ENCODE measurements around the gene MRM1. TPM values are rescaled to one million over a fixed set of nuclear protein-coding genes. Genes with fewer than 3 reads are reported as not detected.

The MRM1 gene
- total and polyA plus RNA-seq, 7 donors: 2.8 to 15.0 (median 5.3) TPM

DNA sequence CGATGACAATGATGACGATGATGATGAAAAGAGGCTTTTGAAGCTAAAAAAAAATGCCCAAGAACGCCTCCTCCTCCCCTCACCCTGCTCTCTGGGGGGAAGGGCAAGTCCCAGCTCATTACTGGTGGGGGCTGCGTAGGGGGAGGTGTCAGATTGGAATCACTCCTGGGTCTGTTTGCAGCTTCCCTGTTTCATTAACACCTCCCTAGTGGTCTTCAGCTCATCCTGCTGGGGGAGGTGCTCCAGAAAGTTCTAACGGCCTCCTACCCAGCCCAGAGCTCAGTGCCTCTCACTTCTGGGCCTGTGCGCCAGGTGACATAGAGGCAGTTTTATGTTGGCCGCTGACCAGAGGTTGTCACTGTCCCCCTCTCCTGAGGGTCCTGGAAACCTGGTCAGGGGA lies 12.7 kb downstream of the MRM1 start:
- no peak for TF ChIP-seq POLR2AphosphoS5 (IDR thresholded peaks at IDR 0.05)
- no peak for TF ChIP-seq POLR2A (IDR thresholded peaks at IDR 0.05)
- TF ChIP-seq EP300 (IDR thresholded peaks at IDR 0.05): no peak
- TF ChIP-seq, protein P1, sequence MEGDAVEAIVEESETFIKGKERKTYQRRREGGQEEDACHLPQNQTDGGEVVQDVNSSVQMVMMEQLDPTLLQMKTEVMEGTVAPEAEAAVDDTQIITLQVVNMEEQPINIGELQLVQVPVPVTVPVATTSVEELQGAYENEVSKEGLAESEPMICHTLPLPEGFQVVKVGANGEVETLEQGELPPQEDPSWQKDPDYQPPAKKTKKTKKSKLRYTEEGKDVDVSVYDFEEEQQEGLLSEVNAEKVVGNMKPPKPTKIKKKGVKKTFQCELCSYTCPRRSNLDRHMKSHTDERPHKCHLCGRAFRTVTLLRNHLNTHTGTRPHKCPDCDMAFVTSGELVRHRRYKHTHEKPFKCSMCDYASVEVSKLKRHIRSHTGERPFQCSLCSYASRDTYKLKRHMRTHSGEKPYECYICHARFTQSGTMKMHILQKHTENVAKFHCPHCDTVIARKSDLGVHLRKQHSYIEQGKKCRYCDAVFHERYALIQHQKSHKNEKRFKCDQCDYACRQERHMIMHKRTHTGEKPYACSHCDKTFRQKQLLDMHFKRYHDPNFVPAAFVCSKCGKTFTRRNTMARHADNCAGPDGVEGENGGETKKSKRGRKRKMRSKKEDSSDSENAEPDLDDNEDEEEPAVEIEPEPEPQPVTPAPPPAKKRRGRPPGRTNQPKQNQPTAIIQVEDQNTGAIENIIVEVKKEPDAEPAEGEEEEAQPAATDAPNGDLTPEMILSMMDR (IDR thresholded peaks at IDR 0.05): no peak
- H3K27me3 ChIP-seq: peaks cover 11 to 55% (median 17%) of the 10 kb centered on the region in 3 donors

DNA sequence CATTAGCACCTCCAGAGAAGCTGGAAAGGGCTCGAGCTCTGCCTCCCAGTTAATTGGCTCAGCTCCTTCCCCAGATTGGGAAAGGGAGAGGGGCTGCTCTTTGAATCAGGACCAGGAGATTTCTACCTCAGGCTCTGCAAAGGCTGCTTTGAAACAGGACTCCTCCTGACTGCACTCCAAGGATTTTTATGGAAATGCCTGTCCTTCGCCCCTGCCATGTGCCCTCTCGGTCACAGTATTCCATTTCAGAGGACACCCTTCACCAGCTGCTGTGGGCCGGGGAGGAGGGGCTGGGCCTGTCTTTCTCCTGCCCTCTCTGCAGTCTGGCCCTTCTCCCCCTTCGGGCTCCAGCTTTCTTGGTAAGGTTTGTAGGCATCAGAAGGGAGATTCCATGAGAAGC lies 13.6 kb downstream of the MRM1 start:
- H3K36me3 ChIP-seq: no peaks in the 10 kb centered on the region
- peaks cover 11 to 61% (median 17%) of the 10 kb centered on the region in 3 donors for H3K27me3 ChIP-seq
- DNase-seq: no peak
- no peaks in the 10 kb centered on the region for H3K9me3 ChIP-seq
- 67 to 74% methylated on average over 5 of the region's 5 CpGs for WGBS, 2 donors
- no peaks in the 10 kb centered on the region for H3K4me1 ChIP-seq
- intact Hi-C loops (cut with DNase I): no loop called here
- no peak overlapping the region for H3K27ac ChIP-seq
- H3K4me3 ChIP-seq: no peak overlapping the region
- TF ChIP-seq, protein P1 (IDR thresholded peaks at IDR 0.05): no peak
- TF ChIP-seq POLR2A (IDR thresholded peaks at IDR 0.05): no peak
- no peak for TF ChIP-seq POLR2AphosphoS5 (IDR thresholded peaks at IDR 0.05)
- no peak for TF ChIP-seq EP300 (IDR thresholded peaks at IDR 0.05)

More for the DNA sequence above, 12.7 kb downstream of the MRM1 start:
- H3K36me3 ChIP-seq: no peaks in the 10 kb centered on the region
- H3K27ac ChIP-seq: no peak overlapping the region
- intact Hi-C loops (cut with DNase I): no loop called here
- no peaks in the 10 kb centered on the region for H3K9me3 ChIP-seq
- no peak for DNase-seq
- peaks cover 0 to 4% (median under 1%) of the 10 kb centered on the region in 4 donors for H3K4me1 ChIP-seq
- WGBS, 2 donors: 72 to 86% methylated on average over 7 of the region's 7 CpGs
- no peak overlapping the region for H3K4me3 ChIP-seq

DNA sequence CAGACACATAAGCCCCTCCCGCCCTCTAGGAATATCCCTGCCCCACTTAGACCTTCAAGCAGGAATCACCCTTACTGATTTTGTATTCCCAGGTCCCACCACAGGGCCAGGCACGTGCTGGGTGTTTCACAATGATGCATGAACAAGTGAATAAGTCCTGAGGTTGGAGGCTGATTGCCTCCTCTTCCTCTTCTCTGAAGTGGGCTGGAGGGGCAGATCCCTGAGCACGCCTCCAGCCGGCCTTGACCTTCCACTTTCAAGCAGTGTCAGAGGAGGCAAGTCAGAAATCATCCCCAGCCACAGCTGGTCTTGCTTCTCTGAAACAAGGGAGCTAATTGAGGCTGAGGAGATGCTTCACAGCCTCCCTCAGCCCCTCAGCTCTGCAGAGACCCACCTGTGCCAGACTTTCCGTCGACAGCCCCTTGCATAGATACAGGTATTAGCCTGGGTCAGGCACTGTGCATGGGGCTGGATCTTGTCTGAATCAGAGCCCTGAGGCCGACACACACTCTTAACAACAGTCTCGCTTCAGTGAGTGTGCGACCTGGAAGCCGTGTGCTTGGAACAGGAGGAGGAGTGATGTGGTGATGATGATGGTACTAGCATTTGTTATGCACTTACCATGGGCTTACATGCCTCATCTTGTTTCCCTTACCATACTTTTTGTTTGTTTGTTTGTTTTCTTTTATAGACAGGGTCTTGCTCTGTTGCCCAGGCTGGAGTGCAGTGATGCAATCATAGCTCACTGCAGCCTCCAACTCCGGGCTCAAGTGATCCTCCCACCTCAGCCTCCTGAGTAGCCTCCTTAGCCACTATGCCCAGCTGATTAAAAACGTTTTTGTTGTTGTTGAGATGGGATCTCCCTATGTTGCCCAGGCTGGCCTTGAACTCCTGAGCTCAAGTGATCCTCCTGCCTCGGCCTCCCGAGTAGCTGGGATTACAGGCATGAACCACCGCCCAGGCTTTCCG lies 15.0 kb downstream of the MRM1 start:
- Histone ChIP-seq H3K36me3 (no peaks in the 10 kb centered on the region), H3K4me3 (no peak overlapping the region), H3K27me3 (peaks cover 11 to 61% (median 17%) of the 10 kb centered on the region in 3 donors), H3K4me1 (no peaks in the 10 kb centered on the region), H3K27ac (no peak overlapping the region), H3K9me3 (no peaks in the 10 kb centered on the region)
- WGBS, 2 donors: 85 to 87% methylated on average over 16 of the region's 16 CpGs
- intact Hi-C loops (cut with DNase I): no loop called here
- TF ChIP-seq POLR2A (IDR thresholded peaks at IDR 0.05) (no peak), POLR2AphosphoS5 (IDR thresholded peaks at IDR 0.05) (no peak), EP300 (IDR thresholded peaks at IDR 0.05) (no peak)
- TF ChIP-seq, protein P1 (IDR thresholded peaks at IDR 0.05): no peak
- no peak for DNase-seq

DNA sequence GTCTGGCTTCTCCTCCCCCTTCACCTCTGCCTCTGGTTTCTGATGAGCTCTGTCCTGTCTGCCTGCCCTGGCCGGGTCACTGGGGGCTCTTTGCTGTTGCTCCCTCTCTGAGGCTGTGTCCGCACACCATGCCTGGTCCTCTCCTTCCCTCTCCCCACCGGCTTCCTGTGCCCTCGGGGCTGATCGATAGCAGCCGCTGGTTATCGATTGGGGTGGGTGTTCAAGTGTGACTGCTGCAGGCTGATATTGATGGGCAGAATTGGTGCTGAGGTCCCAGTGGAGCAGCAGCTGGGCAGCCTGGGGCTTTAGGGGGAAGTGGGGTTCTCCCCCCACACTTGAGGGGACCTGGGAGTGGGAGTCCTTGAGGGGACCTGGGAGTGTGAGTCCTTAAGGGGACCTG lies 16.4 kb downstream of the MRM1 start:
- H3K27ac ChIP-seq: no peak overlapping the region
- H3K4me1 ChIP-seq: no peaks in the 10 kb centered on the region
- 91 to 94% methylated on average over 7 of the region's 7 CpGs for WGBS, 2 donors
- DNase-seq: no peak
- no peaks in the 10 kb centered on the region for H3K9me3 ChIP-seq
- no peaks in the 10 kb centered on the region for H3K36me3 ChIP-seq
- intact Hi-C loops (cut with DNase I): no loop called here
- H3K4me3 ChIP-seq: no peak overlapping the region
- TF ChIP-seq, protein P1 (IDR thresholded peaks at IDR 0.05): no peak
- TF ChIP-seq POLR2A (IDR thresholded peaks at IDR 0.05): no peak
- peaks cover 11 to 61% (median 17%) of the 10 kb centered on the region in 3 donors for H3K27me3 ChIP-seq
